ENCODE data around the gene DIPK1C.

- TF ChIP-seq CTCF (conservative IDR thresholded peaks at IDR 0.05 in 1 of 2, IDR thresholded peaks at IDR 0.05 in 1 of 2; ENCODE audit: low read depth in 1 of 2, low read length in 2 of 2) (no peak), EZH2 (IDR thresholded peaks at IDR 0.05; ENCODE audit: low read length, missing control alignments) (no peak)
These were observed 39.1 kb downstream of the DIPK1C start for GRCh38 chr18:74418023-74418422.

Data from fibroblast of lung (primary cell).